GM12878 (cell line): ENCODE measurements around the gene XRRA1. TPM values are rescaled to one million over a fixed set of nuclear protein-coding genes. Genes with fewer than 3 reads are reported as not detected.

Source experiments
- CEBPB ChIP-seq, 2 experiments: fragments of 150-350 bp in 1 of 2; IDR thresholded peaks; 2 replicates each; pipeline ENCODE4 v1.6.1; 2012 to 2014; ENCODE audit warnings: low read depth in 2 of 2, low read length in 2 of 2, borderline replicate concordance in 1 of 2, inconsistent platforms in 1 of 2
- HCFC1 ChIP-seq: fragments of 150-350 bp; IDR thresholded peaks from 2 replicates; pipeline ENCODE4 v1.6.1; 2014; ENCODE audit warnings: low read length
- IRF4 ChIP-seq: IDR thresholded peaks from 2 replicates; pipeline ENCODE4 v1.6.1; 2011; ENCODE audit warnings: low read depth, low read length
- KLF5 ChIP-seq: fragments of 450-650 bp; IDR thresholded peaks from 2 replicates; pipeline ENCODE4 v1.6.1; 2014; ENCODE audit warnings: mild to moderate bottlenecking; ENCODE audit not compliant: partially characterized antibody
- POU2F2 ChIP-seq: IDR thresholded peaks from 3 replicates; pipeline ENCODE4 v1.6.1; 2011; ENCODE audit warnings: low read depth, mild to moderate bottlenecking, low read length, borderline replicate concordance
- RAD21 ChIP-seq: IDR thresholded peaks from 2 replicates; pipeline ENCODE4 v1.6.1; 2011; ENCODE audit warnings: mild to moderate bottlenecking, low read depth, low read length, moderate library complexity; ENCODE audit not compliant: insufficient read depth
- RCOR1 ChIP-seq: conservative IDR thresholded peaks from 2 replicates; pipeline ENCODE4 v1.6.1; 2012; ENCODE audit warnings: low read depth, low read length, improper control_type of control experiment
- SMAD5 ChIP-seq: IDR thresholded peaks from 2 replicates; pipeline ENCODE4 v1.6.1; 2016; ENCODE audit warnings: antibody characterized with exemption, low read depth
- SMC3 ChIP-seq: IDR thresholded peaks from 2 replicates; pipeline ENCODE4 v1.6.1; 2011; ENCODE audit warnings: low read length, improper control_type of control experiment, borderline replicate concordance
- SP1 ChIP-seq: IDR thresholded peaks from one replicate; pipeline ENCODE4 v1.6.1; 2011; ENCODE audit warnings: low read depth, low read length
- SRF ChIP-seq, 2 experiments: IDR thresholded peaks; 2 replicates each; pipeline ENCODE4 v1.6.1; 2011; ENCODE audit warnings: low read depth in 2 of 2, low read length in 2 of 2, mild to moderate bottlenecking in 1 of 2, moderate library complexity in 1 of 2
- ZBED1 ChIP-seq: IDR thresholded peaks from 2 replicates; pipeline ENCODE4 v1.6.1; 2016; ENCODE audit warnings: borderline replicate concordance
- ZNF274 ChIP-seq: IDR thresholded peaks from one replicate; pipeline ENCODE4 v1.8.0; 2011; ENCODE audit not compliant: insufficient read length, insufficient read depth
- polyA plus RNA-seq, 11 experiments: library from polyadenylated mRNA; depleted of rRNA in 4 of 11; unstranded in 6 of 11; stranded (reverse) in 5 of 11; fragments of >200 nt; fragmentation: Nextera tagmentation in 4 of 11; fragmentation: Illumina TruSeq in 1 of 11; extraction: Ambion mirVana in 4 of 11; extraction: Trizol in 1 of 11; gene quantifications; 1 replicate in 1 of 11; 2 replicates in 10 of 11; pipeline versions ENCODE4 v1.2.1 to v1.2.3, GENCODE V29; 2011 to 2016; ENCODE audit warnings: inconsistent platforms in 2 of 11, missing spikeins in 2 of 11, low read depth in 1 of 11
- total RNA-seq, 4 experiments: library from RNA; depleted of rRNA in 3 of 4; stranded (reverse); fragments of >200 nt in 3 of 4; fragmentation: Illumina TruSeq in 1 of 4; extraction: Trizol in 1 of 4; gene quantifications; 2 replicates each; pipeline versions ENCODE4 v1.2.1 to v1.2.3, GENCODE V29; 2013 to 2021
- TF ChIP-seq, protein P1 (sequence below): fragments of 450-650 bp; conservative IDR thresholded peaks from 2 replicates; pipeline ENCODE4 v1.6.1; 2017; ENCODE audit warnings: mild to moderate bottlenecking, moderate library complexity
- TF ChIP-seq, protein P2 (sequence below): IDR thresholded peaks from 2 replicates; pipeline ENCODE4 v1.6.1; 2011; ENCODE audit warnings: low read depth, low read length, improper control_type of control experiment, borderline replicate concordance
- TF ChIP-seq, protein P3 (sequence below): fragments of 150-350 bp; IDR thresholded peaks from 2 replicates; pipeline ENCODE4 v1.6.1; 2014; ENCODE audit warnings: mild to moderate bottlenecking, low read depth, low read length
- TF ChIP-seq, protein P4 (sequence below): IDR thresholded peaks from 2 replicates; pipeline ENCODE4 v1.6.1; 2011; ENCODE audit warnings: borderline replicate concordance, low read depth, mild to moderate bottlenecking, moderate library complexity, low read length; ENCODE audit not compliant: insufficient read depth, poor library complexity, severe bottlenecking
- TF ChIP-seq, protein P5 (sequence below): IDR thresholded peaks from 2 replicates; pipeline ENCODE4 v1.6.1; 2011; ENCODE audit warnings: mild to moderate bottlenecking, low read depth, low read length, moderate library complexity; ENCODE audit not compliant: insufficient replicate concordance
- TF ChIP-seq, protein P6 (sequence below): fragments of 450-650 bp; IDR thresholded peaks from 2 replicates; pipeline ENCODE4 v1.6.1; 2017; ENCODE audit warnings: borderline replicate concordance

XRRA1 gene
- total and polyA plus RNA-seq, 10 of the 15 experiments (the other 5 are each of a cell fraction or from before 2014, with no cell fraction given), result 2.5 to 8.8 (median 4.6) TPM

DNA sequence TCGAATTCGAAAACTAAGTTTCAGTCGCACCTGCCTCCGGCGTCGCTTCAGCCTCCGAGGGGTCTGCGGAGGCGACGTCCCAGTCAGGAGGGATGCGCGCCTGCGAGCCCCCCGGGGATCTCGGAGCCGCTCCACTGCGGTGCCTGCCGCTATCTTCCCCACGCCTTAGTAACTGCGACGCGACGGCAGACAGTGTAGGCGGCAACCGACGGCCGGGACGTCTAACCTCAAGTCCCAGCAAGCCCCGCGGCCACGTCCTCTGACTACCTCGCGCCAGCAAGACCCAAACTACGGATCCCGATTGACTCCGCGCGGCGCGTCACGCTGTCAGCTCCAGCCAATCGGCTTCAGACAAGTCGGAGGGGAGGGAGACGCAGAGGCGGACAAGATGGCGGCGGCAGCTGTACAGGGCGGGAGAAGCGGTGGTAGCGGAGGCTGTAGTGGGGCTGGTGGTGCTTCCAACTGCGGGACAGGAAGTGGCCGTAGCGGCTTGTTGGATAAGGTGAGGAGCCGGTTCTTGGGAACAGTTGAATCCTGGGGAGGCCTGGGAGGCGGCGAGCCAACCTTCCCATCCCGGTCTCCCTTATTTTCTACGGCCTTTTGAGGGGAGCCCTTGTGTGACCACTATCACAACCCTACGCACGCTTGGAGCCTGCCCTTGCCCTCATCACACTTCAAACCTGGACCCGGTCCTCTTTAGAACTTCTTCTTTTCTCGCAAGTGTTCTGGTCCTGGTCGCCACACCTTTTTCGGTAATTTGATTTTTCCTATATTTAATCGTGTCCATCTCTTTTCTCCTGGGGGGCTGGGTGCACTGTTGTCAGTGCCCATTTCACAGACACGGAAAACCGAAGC lies at the start of gene XRRA1, which contains the start of gene SPCS2 (continued):
- TF ChIP-seq, protein P1, sequence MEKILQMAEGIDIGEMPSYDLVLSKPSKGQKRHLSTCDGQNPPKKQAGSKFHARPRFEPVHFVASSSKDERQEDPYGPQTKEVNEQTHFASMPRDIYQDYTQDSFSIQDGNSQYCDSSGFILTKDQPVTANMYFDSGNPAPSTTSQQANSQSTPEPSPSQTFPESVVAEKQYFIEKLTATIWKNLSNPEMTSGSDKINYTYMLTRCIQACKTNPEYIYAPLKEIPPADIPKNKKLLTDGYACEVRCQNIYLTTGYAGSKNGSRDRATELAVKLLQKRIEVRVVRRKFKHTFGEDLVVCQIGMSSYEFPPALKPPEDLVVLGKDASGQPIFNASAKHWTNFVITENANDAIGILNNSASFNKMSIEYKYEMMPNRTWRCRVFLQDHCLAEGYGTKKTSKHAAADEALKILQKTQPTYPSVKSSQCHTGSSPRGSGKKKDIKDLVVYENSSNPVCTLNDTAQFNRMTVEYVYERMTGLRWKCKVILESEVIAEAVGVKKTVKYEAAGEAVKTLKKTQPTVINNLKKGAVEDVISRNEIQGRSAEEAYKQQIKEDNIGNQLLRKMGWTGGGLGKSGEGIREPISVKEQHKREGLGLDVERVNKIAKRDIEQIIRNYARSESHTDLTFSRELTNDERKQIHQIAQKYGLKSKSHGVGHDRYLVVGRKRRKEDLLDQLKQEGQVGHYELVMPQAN, result peak; percentile 35
- TF ChIP-seq ZBED1 (0 out of 2 replicates have a peak, but pooled peaks have one; percentile 19), KLF5 (peak; percentile 72), RCOR1 (no peak), SRF (IDR thresholded peaks at IDR 0.05; ENCODE audit: low read depth in 2 of 2, low read length in 2 of 2) (no peak), ZNF274 (no peak), SP1 (peak; percentile 70), SMC3 (no peak), SMAD5 (peak; percentile 81), HCFC1 (peak; percentile 86), IRF4 (no peak), RAD21 (no peak), POU2F2 (0 out of 3 replicates have a peak, but pooled peaks have one; percentile 48), CEBPB (IDR thresholded peaks at IDR 0.05; ENCODE audit: borderline replicate concordance in 1 of 2, low read depth in 2 of 2, low read length in 2 of 2) (no peak)
- TF ChIP-seq, protein P2, sequence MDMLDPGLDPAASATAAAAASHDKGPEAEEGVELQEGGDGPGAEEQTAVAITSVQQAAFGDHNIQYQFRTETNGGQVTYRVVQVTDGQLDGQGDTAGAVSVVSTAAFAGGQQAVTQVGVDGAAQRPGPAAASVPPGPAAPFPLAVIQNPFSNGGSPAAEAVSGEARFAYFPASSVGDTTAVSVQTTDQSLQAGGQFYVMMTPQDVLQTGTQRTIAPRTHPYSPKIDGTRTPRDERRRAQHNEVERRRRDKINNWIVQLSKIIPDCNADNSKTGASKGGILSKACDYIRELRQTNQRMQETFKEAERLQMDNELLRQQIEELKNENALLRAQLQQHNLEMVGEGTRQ, result peak; percentile 80
- TF ChIP-seq, protein P3, sequence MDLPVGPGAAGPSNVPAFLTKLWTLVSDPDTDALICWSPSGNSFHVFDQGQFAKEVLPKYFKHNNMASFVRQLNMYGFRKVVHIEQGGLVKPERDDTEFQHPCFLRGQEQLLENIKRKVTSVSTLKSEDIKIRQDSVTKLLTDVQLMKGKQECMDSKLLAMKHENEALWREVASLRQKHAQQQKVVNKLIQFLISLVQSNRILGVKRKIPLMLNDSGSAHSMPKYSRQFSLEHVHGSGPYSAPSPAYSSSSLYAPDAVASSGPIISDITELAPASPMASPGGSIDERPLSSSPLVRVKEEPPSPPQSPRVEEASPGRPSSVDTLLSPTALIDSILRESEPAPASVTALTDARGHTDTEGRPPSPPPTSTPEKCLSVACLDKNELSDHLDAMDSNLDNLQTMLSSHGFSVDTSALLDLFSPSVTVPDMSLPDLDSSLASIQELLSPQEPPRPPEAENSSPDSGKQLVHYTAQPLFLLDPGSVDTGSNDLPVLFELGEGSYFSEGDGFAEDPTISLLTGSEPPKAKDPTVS, result no peak
- TF ChIP-seq, protein P4, sequence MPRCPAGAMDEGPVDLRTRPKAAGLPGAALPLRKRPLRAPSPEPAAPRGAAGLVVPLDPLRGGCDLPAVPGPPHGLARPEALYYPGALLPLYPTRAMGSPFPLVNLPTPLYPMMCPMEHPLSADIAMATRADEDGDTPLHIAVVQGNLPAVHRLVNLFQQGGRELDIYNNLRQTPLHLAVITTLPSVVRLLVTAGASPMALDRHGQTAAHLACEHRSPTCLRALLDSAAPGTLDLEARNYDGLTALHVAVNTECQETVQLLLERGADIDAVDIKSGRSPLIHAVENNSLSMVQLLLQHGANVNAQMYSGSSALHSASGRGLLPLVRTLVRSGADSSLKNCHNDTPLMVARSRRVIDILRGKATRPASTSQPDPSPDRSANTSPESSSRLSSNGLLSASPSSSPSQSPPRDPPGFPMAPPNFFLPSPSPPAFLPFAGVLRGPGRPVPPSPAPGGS, result no peak
- TF ChIP-seq, protein P5, sequence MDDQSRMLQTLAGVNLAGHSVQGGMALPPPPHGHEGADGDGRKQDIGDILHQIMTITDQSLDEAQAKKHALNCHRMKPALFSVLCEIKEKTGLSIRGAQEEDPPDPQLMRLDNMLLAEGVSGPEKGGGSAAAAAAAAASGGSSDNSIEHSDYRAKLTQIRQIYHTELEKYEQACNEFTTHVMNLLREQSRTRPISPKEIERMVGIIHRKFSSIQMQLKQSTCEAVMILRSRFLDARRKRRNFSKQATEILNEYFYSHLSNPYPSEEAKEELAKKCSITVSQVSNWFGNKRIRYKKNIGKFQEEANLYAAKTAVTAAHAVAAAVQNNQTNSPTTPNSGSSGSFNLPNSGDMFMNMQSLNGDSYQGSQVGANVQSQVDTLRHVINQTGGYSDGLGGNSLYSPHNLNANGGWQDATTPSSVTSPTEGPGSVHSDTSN, result peak; percentile 13
- TF ChIP-seq, protein P6, sequence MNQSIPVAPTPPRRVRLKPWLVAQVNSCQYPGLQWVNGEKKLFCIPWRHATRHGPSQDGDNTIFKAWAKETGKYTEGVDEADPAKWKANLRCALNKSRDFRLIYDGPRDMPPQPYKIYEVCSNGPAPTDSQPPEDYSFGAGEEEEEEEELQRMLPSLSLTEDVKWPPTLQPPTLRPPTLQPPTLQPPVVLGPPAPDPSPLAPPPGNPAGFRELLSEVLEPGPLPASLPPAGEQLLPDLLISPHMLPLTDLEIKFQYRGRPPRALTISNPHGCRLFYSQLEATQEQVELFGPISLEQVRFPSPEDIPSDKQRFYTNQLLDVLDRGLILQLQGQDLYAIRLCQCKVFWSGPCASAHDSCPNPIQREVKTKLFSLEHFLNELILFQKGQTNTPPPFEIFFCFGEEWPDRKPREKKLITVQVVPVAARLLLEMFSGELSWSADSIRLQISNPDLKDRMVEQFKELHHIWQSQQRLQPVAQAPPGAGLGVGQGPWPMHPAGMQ, result no peak
